ENCODE data around the gene CTNNA3. TPM values are rescaled to one million over a fixed set of nuclear protein-coding genes. Genes with fewer than 3 reads are reported as not detected.

Gene CTNNA3
- total RNA-seq, 4 donors from 2014 or later = 14.3 to 49.5 (median 24.2) TPM

DNA sequence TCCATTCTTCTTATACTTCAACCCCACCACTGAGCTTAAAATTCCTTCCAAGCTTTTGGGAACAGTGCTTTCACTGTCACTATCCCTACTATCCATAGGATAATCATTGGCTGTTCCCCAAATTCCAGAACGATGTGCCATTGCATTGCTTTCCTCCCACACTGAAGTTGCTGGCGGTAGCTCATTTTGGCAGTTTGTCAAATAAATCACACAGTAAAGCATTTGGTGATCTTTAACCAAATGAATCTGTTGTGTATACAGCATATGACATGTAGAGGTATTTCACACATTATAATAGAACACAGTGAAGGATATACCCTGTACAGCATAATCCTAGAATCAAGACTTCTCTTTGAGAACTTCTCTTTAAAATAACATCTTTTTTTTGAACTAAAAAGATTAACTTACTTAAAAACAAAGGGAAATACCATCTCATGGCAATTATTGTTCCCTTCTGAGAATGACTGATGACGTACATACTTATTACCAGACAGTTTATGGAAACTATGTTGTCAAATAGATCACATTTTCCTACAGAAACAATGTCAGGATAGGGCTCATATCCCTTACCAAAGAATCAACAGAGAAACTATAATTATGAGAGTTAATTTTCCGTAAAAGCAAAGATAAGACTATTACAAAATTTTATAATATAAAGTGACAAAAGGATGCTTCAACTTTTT, 93.6 kb downstream of the CTNNA3 start:
- DNase-seq = no peak
- TF ChIP-seq, protein P1, sequence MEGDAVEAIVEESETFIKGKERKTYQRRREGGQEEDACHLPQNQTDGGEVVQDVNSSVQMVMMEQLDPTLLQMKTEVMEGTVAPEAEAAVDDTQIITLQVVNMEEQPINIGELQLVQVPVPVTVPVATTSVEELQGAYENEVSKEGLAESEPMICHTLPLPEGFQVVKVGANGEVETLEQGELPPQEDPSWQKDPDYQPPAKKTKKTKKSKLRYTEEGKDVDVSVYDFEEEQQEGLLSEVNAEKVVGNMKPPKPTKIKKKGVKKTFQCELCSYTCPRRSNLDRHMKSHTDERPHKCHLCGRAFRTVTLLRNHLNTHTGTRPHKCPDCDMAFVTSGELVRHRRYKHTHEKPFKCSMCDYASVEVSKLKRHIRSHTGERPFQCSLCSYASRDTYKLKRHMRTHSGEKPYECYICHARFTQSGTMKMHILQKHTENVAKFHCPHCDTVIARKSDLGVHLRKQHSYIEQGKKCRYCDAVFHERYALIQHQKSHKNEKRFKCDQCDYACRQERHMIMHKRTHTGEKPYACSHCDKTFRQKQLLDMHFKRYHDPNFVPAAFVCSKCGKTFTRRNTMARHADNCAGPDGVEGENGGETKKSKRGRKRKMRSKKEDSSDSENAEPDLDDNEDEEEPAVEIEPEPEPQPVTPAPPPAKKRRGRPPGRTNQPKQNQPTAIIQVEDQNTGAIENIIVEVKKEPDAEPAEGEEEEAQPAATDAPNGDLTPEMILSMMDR (IDR thresholded peaks at IDR 0.05 in 4 of 5, conservative IDR thresholded peaks at IDR 0.05 in 1 of 5) = no peak
- no peak for TF ChIP-seq POLR2A (IDR thresholded peaks at IDR 0.05)
- H3K4me1 ChIP-seq = peaks cover 4 to 10% of the 10 kb centered on the region in 2 donors
- no peaks in the 10 kb centered on the region for H3K9me3 ChIP-seq
- in situ Hi-C loops (cut with MboI; ENCODE audit: low sequenced_read_pairs in 4 of 4) (no loop called here), intact Hi-C loops (cut with DNase I; ENCODE audit: low total_unique reads) (no loop called here)
- no peak overlapping the region for H3K27ac ChIP-seq
- H3K4me3 ChIP-seq = no peak overlapping the region
- H3K36me3 ChIP-seq = no peaks in the 10 kb centered on the region
- ATAC-seq = no peak
- no peaks in the 10 kb centered on the region for H3K27me3 ChIP-seq

DNA sequence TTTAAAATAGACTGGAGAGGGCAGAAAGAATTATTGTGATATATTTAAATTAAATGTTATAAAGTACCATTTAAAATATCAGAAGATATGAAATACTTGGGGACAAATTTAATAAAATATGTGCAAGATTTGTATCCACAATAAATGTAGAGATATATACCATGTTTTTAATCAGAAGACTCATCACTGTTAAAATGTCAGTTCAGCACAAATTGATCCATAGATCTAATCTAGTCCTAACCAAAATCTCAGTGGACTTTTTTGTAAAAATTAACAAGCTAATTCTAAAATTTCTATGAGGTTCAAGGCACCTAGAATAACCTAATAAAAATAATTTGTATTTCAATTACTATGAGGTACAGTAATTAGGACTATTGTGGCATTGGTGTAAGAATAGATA, 96.4 kb downstream of the CTNNA3 start:
- H3K27me3 ChIP-seq = no peaks in the 10 kb centered on the region
- H3K36me3 ChIP-seq = no peaks in the 10 kb centered on the region
- H3K9me3 ChIP-seq = no peaks in the 10 kb centered on the region
- ATAC-seq (no peak), DNase-seq (no peak)
- no peak overlapping the region for H3K27ac ChIP-seq
- no peak for TF ChIP-seq POLR2A (IDR thresholded peaks at IDR 0.05)
- TF ChIP-seq, protein P1 (IDR thresholded peaks at IDR 0.05 in 4 of 5, conservative IDR thresholded peaks at IDR 0.05 in 1 of 5) = no peak
- in situ Hi-C loops (cut with MboI; ENCODE audit: low sequenced_read_pairs in 4 of 4) = no loop called here
- H3K4me3 ChIP-seq = no peak overlapping the region
- intact Hi-C loops (cut with DNase I; ENCODE audit: low total_unique reads) = no loop called here
- H3K4me1 ChIP-seq = no peaks in the 10 kb centered on the region

DNA sequence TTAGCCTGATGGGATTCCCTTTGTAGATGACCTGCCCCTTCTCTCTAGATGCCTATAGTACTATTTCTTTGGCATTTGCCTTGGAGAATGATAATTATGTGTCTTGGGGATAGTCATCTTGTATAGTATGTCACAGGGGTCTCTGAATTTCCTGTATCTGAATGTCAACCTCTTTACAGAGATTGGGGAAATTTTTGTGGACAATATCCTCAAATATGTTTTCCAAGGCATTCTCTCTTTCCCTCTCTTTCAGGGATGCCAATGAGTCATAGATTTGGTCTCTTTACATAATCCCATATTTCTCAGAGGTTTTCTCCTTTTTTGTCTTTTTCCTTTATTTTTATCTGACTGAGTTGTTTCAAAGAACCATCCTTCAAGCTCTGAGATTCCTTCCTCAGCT, 99.4 kb downstream of the CTNNA3 start:
- intact Hi-C loops (cut with DNase I; ENCODE audit: low total_unique reads) = no loop called here
- no peak for ATAC-seq
- TF ChIP-seq, protein P1 (IDR thresholded peaks at IDR 0.05 in 4 of 5, conservative IDR thresholded peaks at IDR 0.05 in 1 of 5) = no peak
- no peak for TF ChIP-seq POLR2A (IDR thresholded peaks at IDR 0.05)
- no peak overlapping the region for H3K27ac ChIP-seq
- H3K9me3 ChIP-seq = no peaks in the 10 kb centered on the region
- DNase-seq = no peak
- H3K4me1 ChIP-seq = no peaks in the 10 kb centered on the region
- H3K36me3 ChIP-seq = no peaks in the 10 kb centered on the region
- no peaks in the 10 kb centered on the region for H3K27me3 ChIP-seq
- H3K4me3 ChIP-seq = no peak overlapping the region
- in situ Hi-C loops (cut with MboI; ENCODE audit: low sequenced_read_pairs in 4 of 4) = no loop called here

- ATAC-seq (no peak), DNase-seq (no peak)
- H3K9me3 ChIP-seq = peaks cover 0 to 10% (median 0%) of the 10 kb centered on the region in 3 donors
- no peak overlapping the region for H3K4me3 ChIP-seq
- no peak overlapping the region for H3K27ac ChIP-seq
- no peak for TF ChIP-seq POLR2A (IDR thresholded peaks at IDR 0.05)
- no peaks in the 10 kb centered on the region for H3K27me3 ChIP-seq
- in situ Hi-C loops (cut with MboI; ENCODE audit: low sequenced_read_pairs in 4 of 4) (no loop called here), intact Hi-C loops (cut with DNase I; ENCODE audit: low total_unique reads) (no loop called here)
- H3K4me1 ChIP-seq = no peaks in the 10 kb centered on the region
- H3K36me3 ChIP-seq = no peaks in the 10 kb centered on the region
These were observed 108.2 kb downstream of the CTNNA3 start for GRCh38 chr10:67587771-67588170.

GRCh38 chr10:67575532-67575931, 120.5 kb downstream of the CTNNA3 start:
- ATAC-seq (no peak), DNase-seq (no peak)
- Histone ChIP-seq H3K27me3 (no peaks in the 10 kb centered on the region), H3K27ac (no peak overlapping the region), H3K4me1 (no peaks in the 10 kb centered on the region), H3K4me3 (no peak overlapping the region), H3K9me3 (no peaks in the 10 kb centered on the region), H3K36me3 (no peaks in the 10 kb centered on the region)
- intact Hi-C loops (cut with DNase I; ENCODE audit: low total_unique reads) = no loop called here
- in situ Hi-C loops (cut with MboI; ENCODE audit: low sequenced_read_pairs in 4 of 4) = no loop called here
- TF ChIP-seq POLR2A (IDR thresholded peaks at IDR 0.05) = no peak
- TF ChIP-seq, protein P1 (IDR thresholded peaks at IDR 0.05 in 4 of 5, conservative IDR thresholded peaks at IDR 0.05 in 1 of 5) = no peak
